ENCODE results near the gene PTPRN2. TPM values are rescaled to one million over a fixed set of nuclear protein-coding genes. Genes with fewer than 3 reads are reported as not detected.

PTPRN2 gene
- total RNA-seq, 1 donor from 2014 or later, result 15.4 TPM

GRCh38 chr7:157516311-157516710 lies 1071.3 kb downstream of the PTPRN2 start:
- TF ChIP-seq CTCF (conservative IDR thresholded peaks at IDR 0.05), result no peak
- no peak for DNase-seq (ENCODE audit: extremely low spot score, unreplicated experiment)
- H3K9me3 Mint-ChIP-seq, result no peaks in the 10 kb centered on the region
- peaks cover 7% of the 10 kb centered on the region for H3K4me1 Mint-ChIP-seq (ENCODE audit: unreplicated experiment)
- no peak overlapping the region for H3K27ac Mint-ChIP-seq
- no peak overlapping the region for H3K4me3 Mint-ChIP-seq
- H3K27me3 Mint-ChIP-seq, result no peaks in the 10 kb centered on the region
- H3K36me3 Mint-ChIP-seq, result no peaks in the 10 kb centered on the region

GRCh38 chr7:157515342-157516041 lies 1072.1 kb downstream of the PTPRN2 start:
- H3K36me3 Mint-ChIP-seq, result no peaks in the 10 kb centered on the region
- no peaks in the 10 kb centered on the region for H3K9me3 Mint-ChIP-seq
- H3K27ac Mint-ChIP-seq, result no peak overlapping the region
- H3K4me1 Mint-ChIP-seq (ENCODE audit: unreplicated experiment), result peaks cover 7% of the 10 kb centered on the region
- TF ChIP-seq CTCF (conservative IDR thresholded peaks at IDR 0.05), result peak; percentile 43
- H3K27me3 Mint-ChIP-seq, result no peaks in the 10 kb centered on the region
- no peak overlapping the region for H3K4me3 Mint-ChIP-seq
- no peak for DNase-seq (ENCODE audit: extremely low spot score, unreplicated experiment)

- Mint-ChIP-seq H3K4me3 (no peak overlapping the region), H3K36me3 (no peaks in the 10 kb centered on the region), H3K27ac (no peak overlapping the region), H3K27me3 (peaks cover 7% of the 10 kb centered on the region), H3K4me1 (ENCODE audit: unreplicated experiment) (peaks cover 5% of the 10 kb centered on the region), H3K9me3 (no peaks in the 10 kb centered on the region)
- no peak for DNase-seq (ENCODE audit: extremely low spot score, unreplicated experiment)
- TF ChIP-seq CTCF (conservative IDR thresholded peaks at IDR 0.05), result no peak
Observed at GRCh38 chr7:157514746-157515145, 1072.9 kb downstream of the PTPRN2 start.

GRCh38 chr7:157514306-157514705 lies 1073.3 kb downstream of the PTPRN2 start:
- no peaks in the 10 kb centered on the region for H3K36me3 Mint-ChIP-seq
- no peaks in the 10 kb centered on the region for H3K9me3 Mint-ChIP-seq
- H3K27me3 Mint-ChIP-seq, result peaks cover 10% of the 10 kb centered on the region
- H3K27ac Mint-ChIP-seq, result no peak overlapping the region
- TF ChIP-seq CTCF (conservative IDR thresholded peaks at IDR 0.05), result no peak
- H3K4me3 Mint-ChIP-seq, result no peak overlapping the region
- DNase-seq (ENCODE audit: extremely low spot score, unreplicated experiment), result no peak
- H3K4me1 Mint-ChIP-seq (ENCODE audit: unreplicated experiment), result peaks cover under 1% of the 10 kb centered on the region

GRCh38 chr7:157513682-157514081 lies 1073.9 kb downstream of the PTPRN2 start:
- Mint-ChIP-seq H3K4me3 (no peak overlapping the region), H3K27ac (no peak overlapping the region), H3K27me3 (peaks cover 10% of the 10 kb centered on the region), H3K4me1 (ENCODE audit: unreplicated experiment) (no peaks in the 10 kb centered on the region), H3K9me3 (no peaks in the 10 kb centered on the region), H3K36me3 (no peaks in the 10 kb centered on the region)
- no peak for DNase-seq (ENCODE audit: extremely low spot score, unreplicated experiment)
- TF ChIP-seq CTCF (conservative IDR thresholded peaks at IDR 0.05), result no peak

Data from type B pancreatic cell (in vitro differentiated cells).